ENCODE results near the gene GPR17. TPM values are rescaled to one million over a fixed set of nuclear protein-coding genes. Genes with fewer than 3 reads are reported as not detected.

The GPR17 gene
- total RNA-seq, 4 donors from 2014 or later, result 0.48 to 0.52 TPM; not detected in 2

- H3K36me3 ChIP-seq, result peaks cover 8% of the 10 kb centered on the region
- H3K4me1 ChIP-seq, result peaks cover 39% of the 10 kb centered on the region
- no peak overlapping the region for H3K4me3 ChIP-seq
- H3K9me3 ChIP-seq, result no peaks in the 10 kb centered on the region
- no peak for TF ChIP-seq CTCF (IDR thresholded peaks at IDR 0.05)
- TF ChIP-seq EP300 (IDR thresholded peaks at IDR 0.05), result no peak
- TF ChIP-seq POLR2AphosphoS5 (IDR thresholded peaks at IDR 0.05), result no peak
- no peaks in the 10 kb centered on the region for H3K27me3 ChIP-seq
- H3K27ac ChIP-seq, result peak overlapping the region; percentile 75
- peak in 1 of 2 donors; percentile 49 for DNase-seq (ENCODE audit: low spot score in 2 of 2)
- WGBS, result 82% methylated on average over 12 of the region's 20 CpGs
Observed at GRCh38 chr2:127658641-127659407, 12.9 kb downstream of the GPR17 start.

- peak in 1 of 2 donors; percentile 59 for DNase-seq (ENCODE audit: low spot score in 2 of 2)
- peaks cover 6% of the 10 kb centered on the region for H3K27me3 ChIP-seq
- H3K4me1 ChIP-seq, result peaks cover 44% of the 10 kb centered on the region
- TF ChIP-seq EP300 (IDR thresholded peaks at IDR 0.05) (no peak), POLR2AphosphoS5 (IDR thresholded peaks at IDR 0.05) (no peak), CTCF (IDR thresholded peaks at IDR 0.05) (no peak), POLR2A (IDR thresholded peaks at IDR 0.05) (no peak)
- H3K4me3 ChIP-seq, result no peak overlapping the region
- H3K9me3 ChIP-seq, result no peaks in the 10 kb centered on the region
- H3K36me3 ChIP-seq, result peaks cover under 1% of the 10 kb centered on the region
- peak overlapping the region; percentile 75 for H3K27ac ChIP-seq
- 81% methylated on average over 11 of the region's 14 CpGs for WGBS
Observed at GRCh38 chr2:127659408-127660290, 13.7 kb downstream of the GPR17 start.

GRCh38 chr2:127660291-127660578 is 14.3 kb downstream of the GPR17 start:
- WGBS, result 94% methylated on average over 10 of the region's 10 CpGs
- Histone ChIP-seq H3K36me3 (no peaks in the 10 kb centered on the region), H3K27ac (peak overlapping the region; percentile 75), H3K9me3 (no peaks in the 10 kb centered on the region), H3K4me3 (no peak overlapping the region), H3K4me1 (peaks cover 50% of the 10 kb centered on the region), H3K27me3 (peaks cover 6% of the 10 kb centered on the region)
- TF ChIP-seq POLR2A (IDR thresholded peaks at IDR 0.05) (no peak), EP300 (IDR thresholded peaks at IDR 0.05) (no peak), POLR2AphosphoS5 (IDR thresholded peaks at IDR 0.05) (no peak), CTCF (IDR thresholded peaks at IDR 0.05) (no peak)
- peak in 1 of 2 donors; percentile 34 for DNase-seq (ENCODE audit: low spot score in 2 of 2)

- no peak overlapping the region for H3K4me3 ChIP-seq
- peak in 1 of 2 donors; percentile 37 for DNase-seq (ENCODE audit: low spot score in 2 of 2)
- H3K36me3 ChIP-seq, result no peaks in the 10 kb centered on the region
- H3K9me3 ChIP-seq, result no peaks in the 10 kb centered on the region
- TF ChIP-seq POLR2A (IDR thresholded peaks at IDR 0.05) (no peak), POLR2AphosphoS5 (IDR thresholded peaks at IDR 0.05) (no peak), CTCF (IDR thresholded peaks at IDR 0.05) (no peak), EP300 (IDR thresholded peaks at IDR 0.05) (no peak)
- peak overlapping the region; percentile 75 for H3K27ac ChIP-seq
- H3K27me3 ChIP-seq, result peaks cover 6% of the 10 kb centered on the region
- 86% methylated on average over 8 of the region's 14 CpGs for WGBS
- H3K4me1 ChIP-seq, result peaks cover 55% of the 10 kb centered on the region
Observed at GRCh38 chr2:127661072-127661649, 15.2 kb downstream of the GPR17 start.

Data from suprapubic skin (tissue), 4 donors.